Fibroblast of skin of left biceps (primary cell): Measurements from ENCODE around the gene PRRG4.
A peak's percentile ranks its signal among the peaks of the same experiment; 100 is the strongest.
"Not testable (repeated sequence)": the region's sequence is repeated elsewhere in the genome, so short reads cannot be mapped to it uniquely, and the experiment has no call there.

Experiments used
- DNase-seq, 2 experiments: peaks; one replicate each; pipeline ENCODE4 v3.0.0-alpha.2; 2013; ENCODE audit warnings: low read depth in 2 of 2

The PRRG4 gene

GRCh38 chr11:32829680-32830412 lies at the start of gene PRRG4:
TSS of gene PRRG4 (plus strand) at chr11:32829927. CDS start at chr11:32830530, 603 bp downstream.
- DNase-seq: no peak

GRCh38 chr11:32780839-32781238 lies 48.9 kb upstream of the PRRG4 start:
- DNase-seq: not testable (repeated sequence)

GRCh38 chr11:32781721-32782120 lies 48.0 kb upstream of the PRRG4 start:
- DNase-seq: no peak

- no peak for DNase-seq
Measured at GRCh38 chr11:32785262-32785661, 44.5 kb upstream of the PRRG4 start.

GRCh38 chr11:32786811-32787210 lies 42.9 kb upstream of the PRRG4 start:
- DNase-seq: no peak

GRCh38 chr11:32790916-32791315 lies 38.8 kb upstream of the PRRG4 start:
- no peak for DNase-seq

- no peak for DNase-seq
Measured at GRCh38 chr11:32792111-32792947, 37.4 kb upstream of the PRRG4 start.

GRCh38 chr11:32792948-32793475 lies 36.7 kb upstream of the PRRG4 start:
- peak in 1 of 2 experiments; percentile 5 for DNase-seq

GRCh38 chr11:32794439-32794838 lies 35.3 kb upstream of the PRRG4 start, which contains the start of gene CCDC73:
TSS of gene CCDC73 (minus strand) at chr11:32794662. CDS start at chr11:32760243, 34,419 bp downstream.
- no peak for DNase-seq

GRCh38 chr11:32796425-32796824 lies 33.3 kb upstream of the PRRG4 start:
- no peak for DNase-seq

GRCh38 chr11:32809313-32809712 lies 20.4 kb upstream of the PRRG4 start:
- DNase-seq: peak; percentile 7 to 15

GRCh38 chr11:32817181-32817851 lies 12.4 kb upstream of the PRRG4 start:
- no peak for DNase-seq

GRCh38 chr11:32817852-32818183 lies 11.9 kb upstream of the PRRG4 start:
- no peak for DNase-seq

GRCh38 chr11:32819187-32819586 lies 10.5 kb upstream of the PRRG4 start:
- DNase-seq: no peak

- no peak for DNase-seq
Measured at GRCh38 chr11:32820497-32820896, 9.2 kb upstream of the PRRG4 start.

GRCh38 chr11:32821517-32821916 lies 8.2 kb upstream of the PRRG4 start:
- DNase-seq: no peak

- DNase-seq: no peak
Measured at GRCh38 chr11:32821917-32822560, 7.7 kb upstream of the PRRG4 start.

- not testable (repeated sequence) for DNase-seq
Measured at GRCh38 chr11:32823617-32824016, 6.1 kb upstream of the PRRG4 start.

GRCh38 chr11:32826113-32826512 lies 3.6 kb upstream of the PRRG4 start:
- DNase-seq: no peak

- no peak for DNase-seq
Measured at GRCh38 chr11:32827276-32827675, 2.5 kb upstream of the PRRG4 start.

- DNase-seq: no peak
Measured at GRCh38 chr11:32829157-32829679, 509 bp upstream of the PRRG4 start.

- DNase-seq: no peak
Measured at GRCh38 chr11:32830413-32830738, 649 bp downstream of the PRRG4 start.
